GM12878 (cell line): ENCODE results near the gene RNF166.

ENCODE experiments used
- E2F4 ChIP-seq: IDR thresholded peaks from 2 replicates; pipeline ENCODE4 v1.6.1; 2012; ENCODE audit warnings: low read depth, low read length, improper control_type of control experiment
- POLR2A ChIP-seq: IDR thresholded peaks from 2 replicates; pipeline ENCODE4 v1.6.1; 2011; ENCODE audit warnings: low read depth, mild to moderate bottlenecking, low read length
- SMC3 ChIP-seq: IDR thresholded peaks from 2 replicates; pipeline ENCODE4 v1.6.1; 2011; ENCODE audit warnings: low read length, improper control_type of control experiment, borderline replicate concordance
- ZNF622 ChIP-seq: fragments of 450-650 bp; IDR thresholded peaks from 2 replicates; pipeline ENCODE4 v1.6.1; 2017; ENCODE audit warnings: mild to moderate bottlenecking, inconsistent platforms
- TF ChIP-seq, protein P1 (sequence below), 3 experiments: IDR thresholded peaks in 2 of 3; conservative IDR thresholded peaks in 1 of 3; 2 replicates each; pipeline ENCODE4 v1.5.1; 2011; ENCODE audit warnings: low read depth in 3 of 3, low read length in 3 of 3, mild to moderate bottlenecking in 3 of 3, control low read depth in 2 of 3, moderate library complexity in 2 of 3, inconsistent platforms in 1 of 3, mixed read lengths in 1 of 3; ENCODE audit not compliant: control insufficient read depth in 2 of 3, insufficient read depth in 1 of 3; ENCODE audit errors: extremely low read depth in 1 of 3

DNA sequence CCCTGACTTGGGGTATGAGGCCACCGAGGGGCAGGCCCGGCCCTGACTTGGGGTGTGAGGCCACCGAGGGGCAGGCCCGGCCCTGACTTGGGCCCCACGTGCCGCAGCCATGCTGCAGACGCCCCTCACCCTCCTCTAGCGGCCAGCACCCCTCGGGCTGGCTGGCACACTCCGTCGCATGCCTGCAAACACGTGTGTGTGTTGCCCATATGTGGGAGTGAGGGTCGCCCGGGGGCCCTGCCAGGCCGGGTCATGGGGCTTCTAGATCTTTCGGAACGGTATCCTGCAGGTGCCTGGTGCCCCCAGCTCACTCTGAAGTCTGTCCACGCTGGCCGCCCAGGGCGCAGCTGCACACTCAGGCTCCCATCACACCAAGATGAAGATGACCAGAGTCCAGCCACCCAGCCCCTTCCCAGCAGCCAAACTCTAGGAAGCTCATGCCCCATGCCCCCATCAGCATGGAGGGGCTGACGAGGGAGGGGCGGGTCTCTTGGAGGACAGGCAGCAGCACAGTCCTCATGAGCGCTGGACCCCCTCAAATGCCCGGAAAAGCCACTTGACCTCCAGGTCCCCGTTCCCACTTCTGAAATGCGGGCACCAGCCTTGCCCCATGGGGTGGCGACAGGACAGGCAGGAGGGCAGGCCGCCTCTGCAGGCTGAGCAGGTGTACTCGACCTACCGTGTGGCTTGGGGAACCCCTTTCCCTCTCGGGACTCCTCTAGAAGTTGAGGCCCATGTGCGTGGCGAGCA is 33.9 kb upstream of the RNF166 start:
- TF ChIP-seq, protein P1, sequence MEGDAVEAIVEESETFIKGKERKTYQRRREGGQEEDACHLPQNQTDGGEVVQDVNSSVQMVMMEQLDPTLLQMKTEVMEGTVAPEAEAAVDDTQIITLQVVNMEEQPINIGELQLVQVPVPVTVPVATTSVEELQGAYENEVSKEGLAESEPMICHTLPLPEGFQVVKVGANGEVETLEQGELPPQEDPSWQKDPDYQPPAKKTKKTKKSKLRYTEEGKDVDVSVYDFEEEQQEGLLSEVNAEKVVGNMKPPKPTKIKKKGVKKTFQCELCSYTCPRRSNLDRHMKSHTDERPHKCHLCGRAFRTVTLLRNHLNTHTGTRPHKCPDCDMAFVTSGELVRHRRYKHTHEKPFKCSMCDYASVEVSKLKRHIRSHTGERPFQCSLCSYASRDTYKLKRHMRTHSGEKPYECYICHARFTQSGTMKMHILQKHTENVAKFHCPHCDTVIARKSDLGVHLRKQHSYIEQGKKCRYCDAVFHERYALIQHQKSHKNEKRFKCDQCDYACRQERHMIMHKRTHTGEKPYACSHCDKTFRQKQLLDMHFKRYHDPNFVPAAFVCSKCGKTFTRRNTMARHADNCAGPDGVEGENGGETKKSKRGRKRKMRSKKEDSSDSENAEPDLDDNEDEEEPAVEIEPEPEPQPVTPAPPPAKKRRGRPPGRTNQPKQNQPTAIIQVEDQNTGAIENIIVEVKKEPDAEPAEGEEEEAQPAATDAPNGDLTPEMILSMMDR (IDR thresholded peaks at IDR 0.05 in 2 of 3, conservative IDR thresholded peaks at IDR 0.05 in 1 of 3; ENCODE audit: control insufficient read depth in 2 of 3, extremely low read depth in 1 of 3, insufficient read depth in 1 of 3, low read depth in 3 of 3, low read length in 3 of 3) = no peak
- TF ChIP-seq SMC3 (no peak), POLR2A (no peak), E2F4 (no peak), ZNF622 (no peak)
